Endometrial microvascular endothelial cells (primary cell): ENCODE results near the gene SPAG5. TPM values are rescaled to one million over a fixed set of nuclear protein-coding genes. Genes with fewer than 3 reads are reported as not detected.

Experiments used
- in situ Hi-C: cut with HindIII; loops from 2 replicates; pipeline ENCODE4 v1.10.0; 2017; ENCODE audit warnings: low sequenced_read_pairs, low pct_unique_long_range_greater_than_20kb; ENCODE audit errors: inconsistent ontology term
- total RNA-seq: library from RNA; depleted of rRNA; stranded (reverse); fragments of >200 nt; gene quantifications from one replicate; pipeline ENCODE4 v1.2.3, GENCODE V29; 2015; ENCODE audit errors: inconsistent ontology term

Gene SPAG5
- total RNA-seq, 1 donor from 2014 or later, result 63.3 TPM

GRCh38 chr17:28575126-28575795, 23.6 kb downstream of the SPAG5 start:
- in situ Hi-C loops, result no loop called here

- in situ Hi-C loops, result no loop called here
Observed at GRCh38 chr17:28574526-28574925, 24.3 kb downstream of the SPAG5 start.

GRCh38 chr17:28573966-28574480, 24.8 kb downstream of the SPAG5 start:
- in situ Hi-C loops, result no loop called here

DNA sequence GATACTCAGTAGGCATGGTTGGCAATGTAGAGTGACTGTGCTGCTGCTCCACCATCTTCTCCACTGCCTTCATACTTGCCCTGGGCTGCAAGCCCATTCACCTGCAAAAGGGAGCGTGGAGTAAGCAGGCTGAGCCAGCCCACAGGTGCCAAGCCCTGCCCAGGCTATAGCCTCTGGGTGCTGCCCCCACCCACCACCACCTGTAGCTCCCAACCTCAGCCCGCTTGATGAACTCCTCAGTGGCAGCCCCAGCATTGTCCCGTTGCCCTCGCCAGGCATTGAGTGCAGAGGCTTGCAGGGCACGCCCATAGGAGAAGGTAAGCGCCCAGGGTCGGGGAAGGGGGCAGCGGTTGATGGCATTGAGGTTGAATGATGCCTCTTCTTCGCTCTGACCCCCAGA, 25.3 kb downstream of the SPAG5 start:
- in situ Hi-C loops, result no loop called here

GRCh38 chr17:28573040-28573380, 25.8 kb downstream of the SPAG5 start:
- in situ Hi-C loops, result no loop called here

DNA sequence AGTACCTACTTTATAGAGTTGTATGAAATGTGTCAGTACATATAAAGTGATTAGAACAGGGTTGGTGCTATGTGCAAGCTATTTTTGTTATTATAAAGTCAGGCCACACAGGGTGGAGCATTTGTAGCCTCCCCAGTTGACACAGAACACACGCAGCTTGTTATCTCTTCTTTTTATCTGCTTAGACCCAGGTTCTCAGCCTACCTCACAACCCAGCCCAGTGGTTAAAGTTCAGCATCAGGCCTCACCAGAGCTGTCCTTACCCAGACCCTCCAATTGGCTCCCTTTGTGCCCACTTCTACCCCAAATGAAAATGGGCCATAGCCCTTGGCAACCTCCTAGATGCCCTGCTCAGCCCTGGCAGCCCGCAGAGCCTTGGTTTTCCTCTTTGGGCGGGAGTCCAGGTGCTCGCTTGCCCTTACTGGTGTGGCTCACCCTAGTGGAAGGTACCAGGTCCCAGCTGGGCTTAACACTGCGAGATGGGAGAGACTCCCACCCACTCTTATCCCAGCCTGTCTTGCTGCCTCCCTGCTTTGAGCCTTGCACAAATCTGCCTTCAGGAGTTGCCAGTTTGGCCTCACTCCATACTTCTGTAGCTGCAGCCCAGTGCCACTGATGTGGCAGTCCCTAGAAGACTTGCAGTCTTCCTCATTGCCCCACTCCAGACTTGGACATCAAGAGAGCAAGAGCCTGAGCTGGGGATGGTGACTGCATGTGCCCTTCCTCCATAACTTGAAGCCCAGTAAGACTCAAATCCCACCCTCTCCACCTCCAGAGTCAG, 26.4 kb downstream of the SPAG5 start:
- in situ Hi-C loops, result no loop called here

DNA sequence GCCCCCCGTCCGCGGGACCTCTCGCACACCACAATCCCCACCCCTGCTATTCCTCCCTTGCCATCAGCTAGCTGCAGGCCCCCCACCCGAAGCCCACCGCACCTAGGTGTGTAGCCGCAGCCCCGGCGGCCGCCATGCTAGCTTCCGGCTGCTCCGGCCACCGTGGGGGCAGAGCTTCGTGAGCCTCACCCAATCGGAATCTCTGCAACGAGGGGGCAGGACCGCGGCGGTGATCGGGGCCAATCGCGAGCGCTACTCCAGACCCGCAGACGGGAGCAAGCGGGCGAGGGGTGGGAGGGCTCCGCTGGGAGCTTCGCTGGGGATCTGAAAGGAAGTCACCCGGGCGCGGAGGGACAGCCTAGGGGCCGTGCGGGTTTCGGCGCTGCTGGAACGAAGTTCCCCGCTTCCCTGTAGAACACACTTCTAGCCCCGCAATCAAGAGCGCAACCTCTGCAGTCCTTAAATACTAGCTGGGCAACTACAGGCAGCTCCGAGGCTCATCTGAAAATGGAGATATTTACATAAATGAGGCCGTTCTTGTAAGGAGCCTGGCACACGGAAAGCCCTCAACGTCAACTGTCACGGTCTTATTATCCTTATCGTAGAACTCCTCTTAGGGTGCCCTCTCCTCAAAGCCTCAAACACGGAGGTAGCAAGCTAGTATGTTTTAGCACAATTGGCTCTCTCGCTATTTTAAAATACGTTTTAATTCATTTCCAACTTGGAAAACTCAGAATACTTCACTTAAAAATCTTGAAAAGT, 27.3 kb downstream of the SPAG5 start, which contains the start of gene PIGS:
PIGS (minus strand) TSS at position 164 of the 762 bp plus-strand sequence; CDS start at position 136, 28 bp downstream.
- in situ Hi-C loops, result no loop called here

DNA sequence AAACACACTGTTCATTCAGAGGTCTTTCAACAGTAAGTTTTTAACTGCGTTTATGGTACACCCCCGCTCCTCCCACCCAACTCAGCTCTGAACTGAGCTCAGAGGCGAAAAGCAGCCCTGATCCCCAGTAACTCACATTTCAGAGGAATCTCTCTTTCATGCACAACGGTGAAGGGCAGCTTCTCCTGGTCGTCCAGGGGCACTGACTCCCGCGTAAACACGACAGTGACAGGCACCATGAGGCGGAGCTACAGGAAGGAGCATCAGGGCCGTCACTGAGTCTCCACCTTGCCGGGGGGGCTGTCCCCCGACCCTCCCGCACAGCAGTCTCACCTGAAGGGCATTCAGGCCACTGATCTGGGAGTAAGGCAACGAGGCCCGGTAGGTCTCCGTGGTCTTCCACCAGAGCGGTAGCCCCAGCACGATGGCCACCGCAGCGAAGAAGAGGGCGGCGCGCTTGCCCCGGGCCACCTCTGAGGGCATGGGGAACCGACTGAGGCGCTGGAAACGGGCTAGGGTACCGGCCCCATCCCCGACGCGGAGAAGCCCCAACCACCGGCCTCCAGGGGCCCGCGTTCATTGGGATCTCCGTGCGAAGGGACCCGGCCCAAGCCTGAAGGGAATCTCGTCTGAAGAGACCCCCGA, 28.0 kb downstream of the SPAG5 start:
- in situ Hi-C loops, result no loop called here

DNA sequence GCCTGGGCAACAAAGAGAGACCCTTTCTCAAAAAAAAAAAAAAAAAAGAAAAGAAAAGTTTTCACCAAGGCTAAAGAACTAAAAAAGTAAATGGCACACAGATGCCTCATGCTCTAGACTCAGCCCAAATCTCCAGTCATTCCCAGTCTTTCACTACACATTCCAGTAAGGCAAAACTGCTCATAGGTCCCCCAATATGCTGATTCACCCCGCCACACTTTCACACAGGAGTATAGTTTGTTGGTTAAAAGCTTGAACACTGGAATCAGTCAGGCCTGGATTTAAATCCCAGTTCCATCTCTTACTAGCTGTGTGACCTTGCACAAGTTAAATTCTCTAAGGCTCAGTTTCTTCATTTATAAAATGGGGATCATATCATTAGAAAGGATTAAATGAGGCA, 29.4 kb downstream of the SPAG5 start:
- in situ Hi-C loops, result no loop called here

DNA sequence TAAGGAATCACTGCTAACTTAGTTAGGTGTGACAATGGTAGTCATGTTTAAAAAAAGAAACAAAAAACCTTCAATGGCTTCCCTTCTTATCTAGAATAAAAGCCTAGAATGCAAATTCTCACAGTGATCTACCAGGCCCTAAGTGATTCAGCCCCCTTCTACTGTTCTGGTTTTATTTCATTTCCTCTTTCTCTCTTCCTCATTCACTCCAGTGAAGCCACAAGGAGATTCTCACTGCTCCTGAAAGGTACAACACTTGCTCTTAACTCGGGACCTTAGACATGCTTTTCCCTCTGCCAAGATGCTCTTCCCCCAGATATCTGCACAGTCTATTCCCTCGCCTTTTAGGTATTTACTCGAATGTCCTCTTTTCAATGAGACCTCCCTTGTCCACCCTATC, 31.2 kb downstream of the SPAG5 start:
- in situ Hi-C loops, result no loop called here

DNA sequence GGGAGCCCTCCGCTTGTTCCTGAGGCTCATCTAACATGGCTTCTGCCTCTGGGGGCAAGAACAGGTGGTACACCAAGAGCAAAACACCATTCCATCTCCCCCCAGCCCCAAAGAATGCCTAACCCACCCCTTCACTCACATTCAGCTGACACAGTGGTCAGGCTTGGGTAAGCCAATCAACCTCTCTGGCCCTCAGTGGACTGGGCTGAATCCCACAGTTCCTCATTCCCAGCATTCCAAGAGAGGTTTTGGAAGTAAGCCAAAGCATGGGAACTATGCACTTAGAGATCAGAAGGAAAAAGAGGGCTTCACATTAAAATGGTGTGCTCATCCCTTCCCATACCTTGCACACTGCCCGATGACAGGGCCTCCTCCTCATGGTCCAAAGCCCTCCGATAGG, 35.4 kb downstream of the SPAG5 start:
- in situ Hi-C loops, result no loop called here

DNA sequence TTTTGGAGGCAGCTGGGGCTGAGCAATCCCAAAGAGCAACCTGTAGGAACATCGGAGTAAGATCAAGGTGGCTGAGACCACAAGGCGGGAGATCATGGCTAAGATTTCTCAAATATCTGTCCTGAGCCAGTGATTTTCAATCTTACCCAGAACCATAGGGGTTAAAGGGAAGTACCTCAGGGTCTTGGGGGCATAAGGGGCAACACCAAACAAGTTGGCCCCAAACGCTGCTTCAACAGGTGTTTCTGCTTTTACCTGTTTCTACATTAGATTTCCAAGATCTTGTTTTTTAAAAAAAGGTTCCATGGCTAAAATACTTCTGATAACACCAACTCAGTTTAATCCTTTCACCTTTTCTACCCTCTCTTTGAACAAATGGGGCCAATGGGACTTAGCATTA, 43.8 kb downstream of the SPAG5 start:
- in situ Hi-C loops, result no loop called here

DNA sequence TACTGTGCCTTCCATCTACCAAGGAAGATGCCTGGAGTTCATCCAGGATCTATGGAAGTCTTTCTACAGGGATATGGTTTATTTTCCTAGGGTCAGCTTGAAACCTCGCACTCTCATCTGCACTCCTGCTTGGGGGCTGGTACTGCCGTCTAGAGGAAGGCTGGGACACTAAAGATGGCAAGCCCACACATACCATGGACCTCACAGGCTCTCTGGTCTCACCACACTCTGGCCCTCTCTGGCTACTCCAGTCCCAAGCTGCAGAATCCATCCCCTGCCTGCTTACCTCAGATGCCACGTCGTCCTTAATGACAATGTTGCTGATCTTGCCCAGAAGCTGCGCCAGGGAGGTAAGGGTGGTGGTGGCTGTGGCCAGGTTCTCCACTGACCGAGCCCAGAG, 44.3 kb downstream of the SPAG5 start:
- in situ Hi-C loops, result no loop called here

- in situ Hi-C loops, result no loop called here
Observed at GRCh38 chr17:28553000-28553505, 45.8 kb downstream of the SPAG5 start.

GRCh38 chr17:28552176-28552999, 46.4 kb downstream of the SPAG5 start, which contains the start of gene UNC119:
TSS of gene UNC119 (minus strand) at chr17:28552624. CDS start at chr17:28552557, 67 bp downstream.
- in situ Hi-C loops, result no loop called here

GRCh38 chr17:28551421-28552175, 47.2 kb downstream of the SPAG5 start:
- in situ Hi-C loops, result no loop called here

GRCh38 chr17:28550858-28551257, 48.0 kb downstream of the SPAG5 start:
- in situ Hi-C loops, result no loop called here
